ENCODE measurements around the gene A4GALT.

DNA sequence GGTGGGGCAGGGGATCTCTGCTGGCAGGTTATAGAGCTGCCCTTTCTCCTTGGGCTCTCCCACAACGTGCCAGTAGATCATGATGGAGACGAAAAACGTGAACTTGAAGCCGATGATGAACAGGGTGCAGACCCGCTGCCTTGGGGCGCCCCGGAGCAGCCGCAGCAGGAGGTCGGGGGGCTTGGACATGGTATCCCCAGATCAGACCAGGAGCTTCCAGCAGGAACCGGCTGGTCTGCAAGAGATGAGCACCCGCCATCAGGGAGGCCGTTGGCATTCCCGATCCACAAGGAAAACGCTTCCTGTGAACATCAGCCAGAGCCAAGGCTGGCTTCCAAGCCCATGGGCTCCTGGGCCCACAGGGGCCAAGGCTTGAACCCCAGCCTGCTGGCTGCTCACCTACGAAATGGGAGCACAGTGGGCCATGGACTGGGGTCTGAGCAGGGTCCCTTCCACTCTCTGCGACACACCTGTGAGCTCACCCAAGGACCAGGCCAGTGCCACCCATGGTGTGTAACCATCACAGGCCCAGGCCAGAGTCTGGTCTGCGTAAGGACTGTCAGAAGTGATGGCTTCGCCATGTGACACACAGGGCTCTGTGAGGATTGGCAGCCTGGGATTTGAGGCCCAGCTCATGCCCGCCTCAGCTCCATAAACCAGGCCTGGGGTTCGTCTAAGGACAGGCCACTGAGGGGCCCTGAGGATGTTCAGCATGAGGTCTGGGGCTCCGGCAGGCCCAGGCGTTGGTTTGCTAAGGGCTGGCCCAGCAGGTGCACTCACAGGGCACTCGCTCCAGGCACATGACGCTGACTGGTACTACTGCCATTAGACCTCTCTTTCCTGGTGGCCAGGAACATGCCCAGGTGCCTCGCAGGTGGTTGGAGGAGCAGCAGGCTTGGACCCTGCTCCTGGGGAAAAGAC lies 26.6 kb downstream of the A4GALT start:
- TF ChIP-seq, protein P1, sequence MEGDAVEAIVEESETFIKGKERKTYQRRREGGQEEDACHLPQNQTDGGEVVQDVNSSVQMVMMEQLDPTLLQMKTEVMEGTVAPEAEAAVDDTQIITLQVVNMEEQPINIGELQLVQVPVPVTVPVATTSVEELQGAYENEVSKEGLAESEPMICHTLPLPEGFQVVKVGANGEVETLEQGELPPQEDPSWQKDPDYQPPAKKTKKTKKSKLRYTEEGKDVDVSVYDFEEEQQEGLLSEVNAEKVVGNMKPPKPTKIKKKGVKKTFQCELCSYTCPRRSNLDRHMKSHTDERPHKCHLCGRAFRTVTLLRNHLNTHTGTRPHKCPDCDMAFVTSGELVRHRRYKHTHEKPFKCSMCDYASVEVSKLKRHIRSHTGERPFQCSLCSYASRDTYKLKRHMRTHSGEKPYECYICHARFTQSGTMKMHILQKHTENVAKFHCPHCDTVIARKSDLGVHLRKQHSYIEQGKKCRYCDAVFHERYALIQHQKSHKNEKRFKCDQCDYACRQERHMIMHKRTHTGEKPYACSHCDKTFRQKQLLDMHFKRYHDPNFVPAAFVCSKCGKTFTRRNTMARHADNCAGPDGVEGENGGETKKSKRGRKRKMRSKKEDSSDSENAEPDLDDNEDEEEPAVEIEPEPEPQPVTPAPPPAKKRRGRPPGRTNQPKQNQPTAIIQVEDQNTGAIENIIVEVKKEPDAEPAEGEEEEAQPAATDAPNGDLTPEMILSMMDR (IDR thresholded peaks at IDR 0.05; ENCODE audit: poor library complexity) = no peak
- TF ChIP-seq EZH2 (IDR thresholded peaks at IDR 0.05; ENCODE audit: borderline replicate concordance) = no peak

Measured in hepatocyte (in vitro differentiated cells).